IPS-18c (cell line): ENCODE measurements around the gene NDFIP1.
"Not testable (repeated sequence)": the region's sequence is repeated elsewhere in the genome, so short reads cannot be mapped to it uniquely, and the experiment has no call there.

Source experiments
- H3K4me3 ChIP-seq: 2 replicates; pipeline ENCODE4 v1.7.0; 2013; ENCODE audit warnings: low read depth, mild to moderate bottlenecking, low read length, moderate library complexity; ENCODE audit not compliant: insufficient read depth
- H3K9me3 ChIP-seq: one replicate; pipeline ENCODE4 v1.6.1; 2013; ENCODE audit warnings: mild to moderate bottlenecking, low read length, moderate library complexity; ENCODE audit not compliant: control insufficient read depth, insufficient read depth

Gene NDFIP1

GRCh38 chr5:142168365-142168764, 59.8 kb downstream of the NDFIP1 start:
- no peak overlapping the region for H3K4me3 ChIP-seq

DNA sequence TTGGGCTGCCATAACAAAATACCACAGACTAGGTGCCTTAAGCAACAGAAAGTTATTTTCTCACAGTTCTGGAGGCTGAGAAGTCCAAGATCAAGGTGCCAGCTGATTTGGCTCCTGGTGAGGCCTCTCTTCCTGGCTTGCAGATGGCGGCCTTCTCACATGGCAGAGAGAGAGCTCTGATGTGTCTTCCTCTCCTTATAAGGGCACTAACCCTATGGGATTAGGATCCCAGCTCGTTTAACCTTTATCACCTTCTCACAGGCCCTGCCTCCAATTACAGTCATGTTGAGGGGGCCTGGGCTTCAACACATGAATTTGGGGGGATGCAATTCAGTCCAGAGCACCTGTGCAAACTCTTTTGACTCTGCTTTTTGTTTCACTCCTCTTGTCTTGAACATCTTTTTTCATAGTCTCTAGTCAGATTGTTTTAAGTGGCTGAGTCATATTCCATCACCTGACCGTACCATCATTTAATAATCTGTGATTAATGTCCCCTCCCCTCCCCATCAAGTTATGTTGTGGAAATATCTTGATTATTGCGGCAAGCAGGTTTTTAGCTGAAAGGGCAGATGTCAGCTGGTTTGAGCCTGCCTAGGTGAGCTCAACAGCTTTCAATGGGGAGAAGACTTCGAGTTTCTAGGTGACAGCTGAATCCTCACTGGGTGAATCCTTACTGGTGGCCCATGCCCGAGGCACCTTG, 61.8 kb downstream of the NDFIP1 start:
- no peak overlapping the region for H3K4me3 ChIP-seq
- H3K9me3 ChIP-seq, result no peaks in the 10 kb centered on the region

More at GRCh38 chr5:142168365-142168764, 59.8 kb downstream of the NDFIP1 start:
- H3K9me3 ChIP-seq, result no peaks in the 10 kb centered on the region

DNA sequence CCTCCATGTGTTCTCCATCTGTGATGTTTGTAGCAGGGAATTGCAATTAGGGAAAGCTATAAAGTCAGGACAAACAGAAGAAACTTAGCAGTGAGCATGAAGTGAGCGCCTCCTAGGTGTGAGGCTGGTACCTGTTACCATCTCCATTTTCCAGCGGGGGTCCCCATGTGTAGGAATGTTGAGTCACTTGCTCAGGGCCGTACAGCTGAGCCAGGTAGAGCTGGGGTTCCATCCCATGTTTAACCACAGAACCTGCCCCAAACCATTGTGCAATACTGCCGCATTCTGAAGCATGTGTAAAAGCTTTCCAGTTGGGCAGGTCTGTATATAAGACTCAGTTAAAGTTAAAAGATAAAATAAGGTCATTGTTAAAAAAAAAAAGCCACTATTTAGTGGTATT, 62.7 kb downstream of the NDFIP1 start:
- H3K4me3 ChIP-seq, result no peak overlapping the region
- no peaks in the 10 kb centered on the region for H3K9me3 ChIP-seq

- Histone ChIP-seq H3K9me3 (no peaks in the 10 kb centered on the region), H3K4me3 (no peak overlapping the region)
Observed at GRCh38 chr5:142175039-142175438, 66.5 kb downstream of the NDFIP1 start.

GRCh38 chr5:142175461-142176142, 67.0 kb downstream of the NDFIP1 start:
- H3K4me3 ChIP-seq, result no peak overlapping the region
- H3K9me3 ChIP-seq, result no peaks in the 10 kb centered on the region

DNA sequence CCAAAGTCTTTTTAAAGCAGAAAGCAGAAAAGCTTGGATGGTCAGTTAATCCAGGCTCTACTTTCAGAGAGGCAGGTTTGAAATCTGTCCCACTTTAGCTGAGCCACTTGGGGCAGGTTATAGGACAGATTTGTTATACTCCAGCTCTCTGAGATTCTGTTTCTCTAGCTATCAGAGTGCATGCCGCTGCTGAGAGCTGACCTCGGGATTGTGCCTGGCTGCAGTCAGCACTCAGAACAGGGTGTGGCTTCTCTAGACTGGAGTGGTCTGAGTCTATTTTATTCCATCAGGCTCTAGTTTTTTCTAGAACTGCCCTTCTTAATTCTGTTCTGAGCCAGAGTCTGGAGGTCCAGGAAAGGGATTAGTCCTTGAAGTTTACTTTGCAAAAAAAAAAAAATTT, 67.7 kb downstream of the NDFIP1 start:
- Histone ChIP-seq H3K4me3 (no peak overlapping the region), H3K9me3 (no peaks in the 10 kb centered on the region)

DNA sequence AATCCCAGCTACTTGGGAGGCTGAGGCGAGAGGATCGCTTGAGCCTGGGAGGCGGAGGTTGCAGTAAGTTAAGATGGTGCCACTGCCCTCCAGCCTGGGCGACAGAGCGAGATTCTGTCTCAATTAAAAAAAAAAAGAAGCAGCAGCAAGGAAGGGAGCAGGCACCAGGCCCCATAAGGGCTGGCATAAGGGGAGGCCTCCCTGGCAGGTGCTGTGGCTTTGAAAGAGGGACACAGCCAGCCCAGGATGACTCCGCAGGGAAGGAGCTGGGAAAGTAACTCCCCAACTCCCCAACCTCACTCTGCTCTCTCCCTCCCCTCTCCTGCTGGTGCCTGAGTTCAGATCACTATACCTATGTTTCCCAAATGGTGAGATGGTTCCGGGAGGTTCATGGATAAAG, 70.1 kb downstream of the NDFIP1 start:
- no peak overlapping the region for H3K4me3 ChIP-seq
- peaks cover 2% of the 10 kb centered on the region for H3K9me3 ChIP-seq

GRCh38 chr5:142179776-142180387, 71.3 kb downstream of the NDFIP1 start:
- no peak overlapping the region for H3K4me3 ChIP-seq
- peaks cover 2% of the 10 kb centered on the region for H3K9me3 ChIP-seq

DNA sequence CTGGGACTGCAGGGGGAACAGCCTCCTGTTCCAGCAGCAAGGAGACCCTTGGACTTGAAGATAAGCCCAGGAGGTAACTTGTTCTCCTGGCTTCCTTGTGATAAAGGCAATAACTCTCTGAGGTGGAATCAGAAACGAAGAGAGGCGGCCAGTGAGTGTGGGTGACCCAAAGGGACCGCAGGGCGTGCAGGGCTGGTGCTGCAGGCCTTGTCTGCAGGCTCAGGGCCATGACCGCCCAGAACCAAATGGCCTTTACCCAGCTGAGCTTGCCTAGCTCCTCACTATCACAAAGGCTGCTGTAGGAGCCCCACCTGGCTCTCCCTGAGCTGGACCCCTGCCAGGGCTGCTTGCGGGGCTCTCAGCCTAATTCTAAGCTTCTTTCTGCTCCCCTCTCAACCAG, 72.5 kb downstream of the NDFIP1 start:
- H3K4me3 ChIP-seq, result no peak overlapping the region
- H3K9me3 ChIP-seq, result peaks cover 2% of the 10 kb centered on the region

DNA sequence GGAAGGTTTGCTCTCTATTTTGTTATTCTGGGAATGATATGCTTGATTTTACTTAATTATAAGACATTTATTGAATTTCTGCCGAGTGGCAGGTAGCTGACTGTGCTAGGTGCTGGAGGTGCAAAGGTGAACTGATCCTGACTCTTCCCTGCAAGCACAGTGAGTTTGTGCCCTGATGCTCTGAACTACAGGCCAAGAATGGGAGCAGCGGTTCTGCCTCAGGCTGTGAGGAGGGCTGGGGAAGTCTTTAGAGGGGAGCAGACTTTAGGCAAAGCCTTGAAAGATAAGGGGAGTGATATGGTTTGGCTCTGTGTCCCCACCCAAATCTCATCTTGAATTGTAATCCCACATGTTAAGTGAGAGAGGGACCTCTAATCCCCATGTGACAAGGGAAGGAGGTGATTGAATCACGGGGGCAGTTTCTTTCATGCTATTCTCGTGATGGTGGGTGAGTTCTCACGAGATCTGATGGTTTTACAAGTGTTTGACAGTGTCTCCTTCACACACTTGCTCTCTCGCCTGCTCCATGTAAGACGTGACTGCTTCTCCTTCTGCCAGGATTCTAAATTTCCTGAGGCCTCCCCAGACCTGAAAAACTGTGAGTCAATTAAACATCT, 73.1 kb downstream of the NDFIP1 start:
- Histone ChIP-seq H3K4me3 (no peak overlapping the region), H3K9me3 (peaks cover 2% of the 10 kb centered on the region)

DNA sequence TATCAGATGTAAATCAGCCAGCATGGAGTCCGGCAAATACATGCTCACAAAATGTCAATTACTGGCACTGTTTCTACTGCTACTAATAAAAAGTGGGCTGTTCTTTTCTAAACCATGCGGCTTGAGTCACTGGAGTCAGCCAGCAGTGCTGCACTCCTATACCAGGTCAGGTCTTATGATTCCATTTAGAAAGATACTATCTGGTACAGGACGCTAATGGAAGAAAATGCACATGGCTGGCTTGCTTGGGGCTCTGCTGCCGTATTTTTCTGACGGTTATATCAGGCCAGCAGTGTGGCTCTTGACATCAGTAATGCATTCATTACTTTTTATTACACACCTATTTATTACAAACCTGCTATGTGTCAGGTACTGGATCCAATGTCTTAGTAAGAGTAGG, 74.3 kb downstream of the NDFIP1 start:
- H3K9me3 ChIP-seq, result peaks cover 2% of the 10 kb centered on the region
- H3K4me3 ChIP-seq, result no peak overlapping the region

- Histone ChIP-seq H3K4me3 (no peak overlapping the region), H3K9me3 (peaks cover 2% of the 10 kb centered on the region)
Observed at GRCh38 chr5:142183561-142183960, 75.0 kb downstream of the NDFIP1 start.

DNA sequence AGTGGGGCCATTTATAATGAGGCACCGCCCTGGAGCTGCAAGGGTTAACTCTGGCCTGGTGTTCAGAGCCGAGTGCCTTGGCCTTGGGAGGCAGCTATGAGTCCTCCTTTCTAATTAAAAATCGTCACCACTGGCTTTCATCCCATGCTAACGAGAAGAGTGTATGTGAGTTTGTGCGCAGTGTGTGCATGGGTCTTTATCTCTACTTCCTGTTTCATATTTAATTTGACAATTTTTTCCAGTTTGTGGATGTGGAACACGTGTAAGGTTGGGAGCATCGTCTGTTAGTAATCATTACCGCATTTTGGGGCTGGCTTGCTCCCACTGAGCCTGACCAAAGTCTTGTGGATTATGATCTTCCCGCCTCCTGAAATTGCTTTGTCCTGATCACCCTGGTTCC, 76.4 kb downstream of the NDFIP1 start:
- no peak overlapping the region for H3K4me3 ChIP-seq
- peaks cover 2% of the 10 kb centered on the region for H3K9me3 ChIP-seq

DNA sequence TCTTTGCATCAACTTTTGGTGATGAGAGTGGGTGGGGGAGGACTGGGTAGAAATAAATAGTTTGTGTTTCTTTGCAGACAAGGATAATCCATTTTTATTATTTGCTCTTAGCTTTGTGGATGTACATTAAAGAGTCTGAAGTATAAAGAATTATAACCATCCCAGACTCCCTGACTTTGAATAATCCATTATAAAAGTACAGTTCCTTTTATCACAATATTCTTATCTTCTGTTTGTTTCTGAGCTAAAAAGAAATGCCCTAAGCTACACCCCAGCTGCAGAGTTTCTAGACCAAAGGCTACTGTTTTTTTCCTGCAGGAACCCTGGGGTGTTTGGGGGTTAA, 77.9 kb downstream of the NDFIP1 start:
- H3K9me3 ChIP-seq, result peaks cover 2% of the 10 kb centered on the region
- no peak overlapping the region for H3K4me3 ChIP-seq

GRCh38 chr5:142186857-142187594, 78.4 kb downstream of the NDFIP1 start:
- no peak overlapping the region for H3K4me3 ChIP-seq

DNA sequence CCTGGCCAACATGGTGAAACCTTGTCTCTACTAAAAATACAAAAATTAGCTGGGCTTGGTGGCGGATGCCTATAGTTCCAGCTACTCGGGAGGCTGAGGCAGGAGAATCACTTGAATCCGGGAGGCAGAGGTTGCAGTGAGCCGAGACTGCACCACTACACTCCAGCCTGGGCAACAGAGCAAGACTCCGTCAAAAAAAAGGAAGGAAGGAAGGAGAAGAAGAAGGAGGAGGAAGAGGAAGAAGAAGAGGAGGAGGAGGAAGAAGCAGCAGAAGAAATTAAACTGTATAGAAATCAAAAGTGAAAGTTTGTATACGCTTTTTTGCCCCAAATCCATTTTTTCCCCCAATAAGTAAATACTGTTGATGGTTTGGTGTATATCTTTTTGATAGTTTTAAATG, 80.1 kb downstream of the NDFIP1 start:
- not testable (repeated sequence) for H3K4me3 ChIP-seq, H3K9me3 ChIP-seq

More at GRCh38 chr5:142186857-142187594, 78.4 kb downstream of the NDFIP1 start:
- H3K9me3 ChIP-seq, result no peaks in the 10 kb centered on the region

- no peak overlapping the region for H3K4me3 ChIP-seq
- H3K9me3 ChIP-seq, result no peaks in the 10 kb centered on the region
Observed at GRCh38 chr5:142189813-142190212, 81.2 kb downstream of the NDFIP1 start.
